ENCODE data around the gene GRAMD1B.

- TF ChIP-seq CTCF (IDR thresholded peaks at IDR 0.05) (no peak), POLR2A (IDR thresholded peaks at IDR 0.05) (no peak)
Measured at GRCh38 chr11:123484448-123484847, 54.4 kb downstream of the GRAMD1B start.
